Kidney (tissue), 14 donors: ENCODE results near the gene TPM3. TPM values are rescaled to one million over a fixed set of nuclear protein-coding genes. Genes with fewer than 3 reads are reported as not detected.

Experiments used
- DNase-seq, 5 donors: peaks; one replicate each; pipeline ENCODE4 v3.0.0-alpha.2; 2013 to 2020
- FAIRE-seq: peaks from 2 replicates; lab custom pipeline; 2012; peaks lifted over from hg19 to GRCh38; lab: Jason Lieb, UNC
- H3K27ac ChIP-seq, 2 donors: one replicate each; pipeline ENCODE4 v1.7.0; 2013; ENCODE audit warnings: low read depth in 2 of 2, low read length in 2 of 2, inconsistent platforms in 1 of 2
- H3K27me3 ChIP-seq: one replicate; pipeline ENCODE4 v1.7.1; 2013; ENCODE audit warnings: low read length, inconsistent platforms; ENCODE audit not compliant: control insufficient read depth, insufficient read depth
- H3K36me3 ChIP-seq, 3 donors: one replicate each; pipeline versions ENCODE4 v1.7.0 to v1.7.1; 2013; ENCODE audit warnings: low read length in 3 of 3, control low read depth in 1 of 3, inconsistent platforms in 1 of 3; ENCODE audit not compliant: insufficient read depth in 3 of 3, control insufficient read depth in 2 of 3
- H3K4me1 ChIP-seq, 3 donors: one replicate each; pipeline versions ENCODE4 v1.7.0 to v1.7.1; 2013; ENCODE audit warnings: low read length in 3 of 3, inconsistent platforms in 1 of 3, low read depth in 1 of 3; ENCODE audit not compliant: control insufficient read depth in 2 of 3, insufficient read depth in 2 of 3
- H3K4me3 ChIP-seq, 3 donors: one replicate each; pipeline versions ENCODE4 v1.7.0 to v1.8.1; 2013; ENCODE audit warnings: low read length in 3 of 3, control low read depth in 1 of 3, inconsistent platforms in 1 of 3
- H3K9ac ChIP-seq, 3 donors: one replicate each; pipeline versions ENCODE4 v1.7.0 to v1.7.1; 2013; ENCODE audit warnings: low read length in 3 of 3, control low read depth in 1 of 3, inconsistent platforms in 1 of 3
- H3K9me3 ChIP-seq, 3 donors: one replicate each; pipeline versions ENCODE4 v1.7.0 to v1.7.1; 2013; ENCODE audit warnings: low read length in 3 of 3, control low read depth in 1 of 3, inconsistent platforms in 1 of 3; ENCODE audit not compliant: control insufficient read depth in 2 of 3, insufficient read depth in 1 of 3
- CTCF ChIP-seq: IDR thresholded peaks from 3 replicates; pipeline ENCODE4 v1.5.1; 2012; ENCODE audit warnings: mild to moderate bottlenecking, moderate library complexity, borderline replicate concordance; ENCODE audit not compliant: insufficient read depth; ENCODE audit errors: extremely low read depth
- intact Hi-C: fragments of 100-400 bp; cut with DNase I; formaldehyde crosslinking; loops from one replicate; pipeline ENCODE4 v1.11.1; 2022
- polyA plus RNA-seq: library from polyadenylated mRNA; stranded (reverse); fragments of 350-450 nt; fragmentation: Illumina TruSeq; extraction: RNeasy Lipid Tissue Mini Kit (QIAGEN cat#74804); gene quantifications from one replicate; pipeline ENCODE4 v1.2.3, GENCODE V29; 2014; ENCODE audit warnings: low read depth, low replicate concordance; ENCODE audit not compliant: insufficient read depth
- total RNA-seq: library from RNA; stranded (reverse); fragmentation: NEBNext Ultra II Directional; extraction: Animal tissue kit (Norgen Biotek cat#: 25700); gene quantifications from one replicate; pipeline ENCODE4 v1.2.1, GENCODE V29; 2021
- donor health status: control.
- donor health status: control.
- donor health status: control.
- donor health status: control.
- donor health status: control.
- donor health status: DM: yes; HTN: yes; CAD: no.
- donor health status: Normal renal cell carcinoma (clear cell type).

Gene TPM3
- total and polyA plus RNA-seq, 2 donors from 2014 or later, result 156 to 315 TPM

- intact Hi-C loops, result no loop called here
- DNase-seq (peak in 1 of 5 donors; percentile 84), FAIRE-seq (no peak)
- H3K9ac ChIP-seq, result no peak overlapping the region
- no peaks in the 10 kb centered on the region for H3K9me3 ChIP-seq
- no peak overlapping the region for H3K4me3 ChIP-seq
- TF ChIP-seq CTCF, result no peak
- H3K27me3 ChIP-seq, result no peaks in the 10 kb centered on the region
- no peak overlapping the region for H3K27ac ChIP-seq
- peaks cover 14 to 22% (median 21%) of the 10 kb centered on the region in 3 donors for H3K36me3 ChIP-seq
- peaks cover 0 to 34% (median 32%) of the 10 kb centered on the region in 3 donors for H3K4me1 ChIP-seq
Observed at GRCh38 chr1:154176337-154176736, 15.6 kb downstream of the TPM3 start.

- no peak for TF ChIP-seq CTCF
- Histone ChIP-seq H3K4me3 (no peak overlapping the region), H3K9ac (no peak overlapping the region), H3K27ac (no peak overlapping the region), H3K4me1 (peaks cover 0 to 27% (median 20%) of the 10 kb centered on the region in 3 donors), H3K9me3 (no peaks in the 10 kb centered on the region), H3K36me3 (peaks cover 19 to 39% (median 33%) of the 10 kb centered on the region in 3 donors), H3K27me3 (no peaks in the 10 kb centered on the region)
- DNase-seq (no peak), FAIRE-seq (no peak)
- intact Hi-C loops, result no loop called here
Observed at GRCh38 chr1:154174654-154175053, 17.2 kb downstream of the TPM3 start.

GRCh38 chr1:154171880-154172279, 20.0 kb downstream of the TPM3 start:
- no peak overlapping the region for H3K9ac ChIP-seq
- H3K4me1 ChIP-seq, result peaks cover 0 to 3% (median 2%) of the 10 kb centered on the region in 3 donors
- no peak overlapping the region for H3K27ac ChIP-seq
- no peak for TF ChIP-seq CTCF
- no peaks in the 10 kb centered on the region for H3K27me3 ChIP-seq
- H3K9me3 ChIP-seq, result no peaks in the 10 kb centered on the region
- no peak overlapping the region for H3K4me3 ChIP-seq
- intact Hi-C loops, result no loop called here
- DNase-seq (no peak), FAIRE-seq (no peak)
- H3K36me3 ChIP-seq, result peaks cover 25 to 62% (median 46%) of the 10 kb centered on the region in 3 donors

- H3K9me3 ChIP-seq, result no peaks in the 10 kb centered on the region
- peaks cover 0 to 2% (median 0%) of the 10 kb centered on the region in 3 donors for H3K4me1 ChIP-seq
- DNase-seq (no peak), FAIRE-seq (no peak)
- intact Hi-C loops, result no loop called here
- TF ChIP-seq CTCF, result no peak
- no peaks in the 10 kb centered on the region for H3K27me3 ChIP-seq
- H3K9ac ChIP-seq, result no peak overlapping the region
- no peak overlapping the region for H3K27ac ChIP-seq
- peaks cover 25 to 66% (median 48%) of the 10 kb centered on the region in 3 donors for H3K36me3 ChIP-seq
- no peak overlapping the region for H3K4me3 ChIP-seq
Observed at GRCh38 chr1:154171223-154171583, 20.7 kb downstream of the TPM3 start.
